Prostate gland (tissue), 2 donors: ENCODE results near the gene PLAA.

Experiments used
- CTCF ChIP-seq, 4 experiments: fragments of 200-600 bp in 2 of 4; fragments of 450-650 bp in 2 of 4; sonication (generic) in 2 of 4; IDR thresholded peaks; 1 replicate in 3 of 4; 2 replicates in 1 of 4; pipeline ENCODE4 v1.5.1; 2016 to 2019; ENCODE audit warnings: antibody characterized with exemption in 4 of 4, mild to moderate bottlenecking in 2 of 4, moderate library complexity in 2 of 4
- POLR2A ChIP-seq: fragments of 450-650 bp; IDR thresholded peaks from one replicate; pipeline ENCODE4 v1.6.1; 2016; ENCODE audit warnings: antibody characterized with exemption, mild to moderate bottlenecking

- TF ChIP-seq POLR2A: no peak
- no peak for TF ChIP-seq CTCF (IDR thresholded peaks at IDR 0.05)
Measured at GRCh38 chr9:26904070-26904469, 43.0 kb downstream of the PLAA start.
